Stimulated activated naive B cell treated with anti-CD40 and anti-IgM and Interleukin-4, amounts not matched to agents 10 μg/mL and 1 μg/mL and 100 μg/mL, for 72 hours (primary cell): Measurements from ENCODE around the gene PNPLA2.

ENCODE experiments used
- ATAC-seq, 2 donors: fragments of 150-1000 bp; cut with Tn5 transposase; replicated peaks; 2 replicates each; pipeline ENCODE4 v1.10.0; 2021; ENCODE audit warnings: moderate library complexity in 1 of 2
- DNase-seq: peaks from one replicate; pipeline ENCODE4 v3.0.0; 2021
- H3K27ac Mint-ChIP-seq: one replicate; pipeline ENCODE4 v1.8.0; 2022; ENCODE audit warnings: mild to moderate bottlenecking, mixed read lengths
- H3K27me3 Mint-ChIP-seq, 2 donors: one replicate each; pipeline ENCODE4 v1.8.0; 2022; ENCODE audit warnings: mixed read lengths in 2 of 2
- H3K36me3 Mint-ChIP-seq, 2 donors: one replicate each; pipeline ENCODE4 v1.8.0; 2022; ENCODE audit warnings: mixed read lengths in 2 of 2, mild to moderate bottlenecking in 1 of 2
- H3K4me1 Mint-ChIP-seq, 2 donors: one replicate each; pipeline ENCODE4 v1.8.0; 2022; ENCODE audit warnings: mixed read lengths in 2 of 2, mild to moderate bottlenecking in 1 of 2
- H3K4me3 Mint-ChIP-seq, 2 donors: one replicate each; pipeline ENCODE4 v1.8.0; 2022; ENCODE audit warnings: mild to moderate bottlenecking in 2 of 2, mixed read lengths in 2 of 2, moderate library complexity in 1 of 2
- H3K9me3 Mint-ChIP-seq, 2 donors: one replicate each; pipeline ENCODE4 v1.8.0; 2022; ENCODE audit warnings: mixed read lengths in 2 of 2, mild to moderate bottlenecking in 1 of 2

PNPLA2 gene

DNA sequence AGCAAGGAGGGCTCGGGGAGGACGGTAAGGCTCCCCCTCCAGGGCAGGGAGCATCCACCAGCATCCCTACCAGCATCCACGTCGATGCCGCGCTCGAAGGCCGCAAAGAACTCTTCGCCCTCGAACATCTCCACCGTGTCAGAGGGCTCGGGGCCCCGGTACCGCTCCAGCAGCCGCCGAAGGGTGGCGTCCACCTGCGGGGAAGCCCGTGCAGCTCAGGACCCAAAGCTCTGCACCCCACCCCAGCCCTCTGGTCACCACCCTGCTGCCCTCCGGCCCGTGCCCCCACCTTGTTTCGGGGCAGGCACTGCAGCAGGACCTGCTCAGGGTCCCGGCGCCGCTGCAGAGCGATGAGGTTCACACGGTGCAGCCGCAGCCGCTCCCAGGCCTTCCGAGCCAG is 18.2 kb upstream of the PNPLA2 start:
- H3K4me1 Mint-ChIP-seq, result peaks cover 13 to 35% of the 10 kb centered on the region in 2 donors
- H3K9me3 Mint-ChIP-seq, result no peaks in the 10 kb centered on the region
- DNase-seq, result no peak
- H3K4me3 Mint-ChIP-seq, result no peak overlapping the region
- H3K36me3 Mint-ChIP-seq, result peaks cover 4 to 19% of the 10 kb centered on the region in 2 donors
- H3K27me3 Mint-ChIP-seq, result no peaks in the 10 kb centered on the region
- ATAC-seq, result no peak
- H3K27ac Mint-ChIP-seq, result no peak overlapping the region

GRCh38 chr11:801097-801780 is 17.5 kb upstream of the PNPLA2 start:
- ATAC-seq, result no peak
- DNase-seq, result no peak
- H3K4me3 Mint-ChIP-seq, result peak overlapping the region; percentile 32 to 38
- no peaks in the 10 kb centered on the region for H3K9me3 Mint-ChIP-seq
- peaks cover 13 to 27% of the 10 kb centered on the region in 2 donors for H3K4me1 Mint-ChIP-seq
- H3K36me3 Mint-ChIP-seq, result peaks cover 4 to 14% of the 10 kb centered on the region in 2 donors
- H3K27me3 Mint-ChIP-seq, result no peaks in the 10 kb centered on the region
- no peak overlapping the region for H3K27ac Mint-ChIP-seq

DNA sequence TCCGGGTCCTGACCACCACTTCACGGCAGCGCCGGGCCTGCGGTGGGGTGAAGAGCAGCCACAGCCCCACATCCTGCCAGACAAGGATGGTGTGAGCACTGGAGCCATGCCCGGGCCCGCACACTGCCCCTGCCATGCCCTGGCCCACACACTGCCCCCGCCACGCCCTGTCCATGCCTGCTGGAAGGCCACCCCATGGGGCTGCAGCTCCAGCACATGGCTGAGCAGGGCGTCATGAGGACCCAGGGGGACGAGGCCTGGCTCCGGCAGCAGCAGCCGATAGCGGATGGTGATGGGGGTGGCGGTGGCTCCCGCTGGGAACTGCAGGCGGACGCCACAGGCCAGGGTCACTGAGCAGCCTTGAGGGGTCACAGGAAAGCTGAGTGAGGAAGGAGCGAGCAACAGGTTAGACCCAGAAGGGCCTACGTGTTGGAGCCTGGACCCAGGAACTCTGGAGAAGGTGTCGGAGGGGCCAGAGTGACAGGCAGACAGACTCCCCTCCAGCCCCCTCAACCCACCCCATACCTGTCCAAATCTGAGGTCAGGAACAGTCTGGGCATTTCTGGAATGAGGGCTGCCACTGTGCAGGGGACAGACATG is 16.6 kb upstream of the PNPLA2 start:
- Mint-ChIP-seq H3K4me3 (no peak overlapping the region), H3K4me1 (peaks cover 11 to 22% of the 10 kb centered on the region in 2 donors), H3K27ac (no peak overlapping the region), H3K9me3 (no peaks in the 10 kb centered on the region), H3K27me3 (no peaks in the 10 kb centered on the region), H3K36me3 (peaks cover 2 to 14% of the 10 kb centered on the region in 2 donors)
- DNase-seq (no peak), ATAC-seq (no peak)

DNA sequence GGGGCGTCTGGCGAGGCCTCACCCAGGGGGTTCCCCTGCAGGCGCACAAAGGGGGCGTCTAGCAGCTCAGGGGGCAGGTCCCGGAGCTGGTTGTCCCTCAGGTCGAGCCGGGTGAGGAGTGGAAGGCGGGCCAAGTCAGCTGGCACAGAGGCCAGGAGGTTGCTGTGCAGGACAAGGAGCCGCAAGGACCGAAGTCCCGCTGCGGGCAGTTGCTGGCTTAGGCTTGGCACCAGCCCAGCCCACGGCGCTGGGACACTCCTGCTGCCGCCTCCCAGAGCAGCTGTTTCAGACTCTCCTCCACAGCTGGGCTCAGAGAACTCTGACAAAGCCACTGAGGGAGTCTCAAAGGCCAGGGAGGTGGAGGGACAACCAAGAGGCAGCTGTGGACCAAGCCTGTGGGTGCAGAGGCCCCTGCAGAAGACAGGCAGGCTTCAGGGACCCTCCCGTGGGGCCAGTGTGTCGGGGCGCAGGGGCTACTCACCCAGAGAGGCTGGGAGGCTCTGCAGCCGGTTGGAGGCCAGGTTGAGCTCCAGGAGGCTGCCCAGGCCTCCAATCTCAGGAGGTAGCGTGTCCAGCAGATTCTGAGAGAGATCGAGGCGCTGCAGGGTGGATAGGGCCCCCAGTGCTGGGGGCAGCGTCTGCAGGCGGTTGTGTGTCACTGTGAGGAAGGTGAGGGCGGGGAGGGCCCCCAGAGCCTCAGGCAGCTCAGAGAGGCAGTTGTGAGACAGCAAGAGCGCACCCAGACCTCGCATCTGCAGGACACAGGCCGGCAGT is 15.8 kb upstream of the PNPLA2 start:
- H3K4me3 Mint-ChIP-seq, result peak overlapping the region in 1 of 2 donors; percentile 25
- ATAC-seq (no peak), DNase-seq (no peak)
- H3K9me3 Mint-ChIP-seq, result no peaks in the 10 kb centered on the region
- peaks cover 12 to 24% of the 10 kb centered on the region in 2 donors for H3K4me1 Mint-ChIP-seq
- no peaks in the 10 kb centered on the region for H3K27me3 Mint-ChIP-seq
- peaks cover 2 to 16% of the 10 kb centered on the region in 2 donors for H3K36me3 Mint-ChIP-seq
- H3K27ac Mint-ChIP-seq, result no peak overlapping the region

- H3K4me1 Mint-ChIP-seq, result peaks cover 13 to 29% of the 10 kb centered on the region in 2 donors
- H3K36me3 Mint-ChIP-seq, result peaks cover 2 to 18% of the 10 kb centered on the region in 2 donors
- ATAC-seq, result no peak
- H3K27me3 Mint-ChIP-seq, result no peaks in the 10 kb centered on the region
- H3K4me3 Mint-ChIP-seq, result peak overlapping the region in 1 of 2 donors; percentile 82
- no peak for DNase-seq
- H3K27ac Mint-ChIP-seq, result no peak overlapping the region
- no peaks in the 10 kb centered on the region for H3K9me3 Mint-ChIP-seq
These were observed 15.3 kb upstream of the PNPLA2 start for GRCh38 chr11:803467-803742.

DNA sequence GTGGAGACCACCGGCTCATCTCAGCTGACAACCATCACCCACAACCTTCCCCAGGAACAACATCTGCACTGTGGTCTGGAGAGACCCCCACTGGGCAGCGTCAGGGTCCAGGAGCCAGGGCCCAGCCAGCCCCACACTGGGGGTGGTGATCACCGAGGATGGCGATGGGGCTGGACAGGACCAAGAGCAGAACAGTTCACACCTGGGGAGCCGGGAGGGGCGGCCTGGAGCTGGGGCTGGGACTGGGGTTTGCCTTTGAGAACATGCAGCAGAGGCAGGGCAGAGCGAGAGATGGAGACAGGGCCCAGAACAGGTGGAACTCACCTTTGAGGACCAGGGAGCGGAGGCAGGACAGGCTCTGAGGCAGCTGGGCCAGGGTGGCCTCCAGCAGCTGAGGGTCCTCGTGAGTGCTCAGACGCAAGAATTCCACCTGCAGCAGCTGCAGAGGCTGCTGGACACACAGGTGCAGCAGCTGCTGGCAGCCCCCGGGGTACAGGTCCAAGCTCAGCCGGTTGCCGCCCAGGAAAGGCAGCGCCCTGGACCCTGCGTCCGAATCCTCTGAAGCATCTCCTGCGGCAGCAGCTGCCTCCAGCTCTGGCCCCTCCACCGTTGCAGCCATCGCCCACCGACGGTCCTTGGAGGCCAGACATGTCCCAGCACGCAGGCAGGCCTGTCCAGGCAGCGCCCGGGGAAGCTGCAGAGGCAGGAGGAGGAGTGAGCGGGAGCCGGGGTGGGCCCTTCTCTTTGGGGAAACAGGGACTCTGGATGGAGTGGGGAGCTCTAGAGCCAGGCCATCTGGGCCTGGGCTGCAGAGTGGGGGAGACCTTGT is 14.7 kb upstream of the PNPLA2 start:
- no peak for ATAC-seq
- H3K27me3 Mint-ChIP-seq, result no peaks in the 10 kb centered on the region
- peak overlapping the region; percentile 37 for H3K27ac Mint-ChIP-seq

GRCh38 chr11:804599-804964 is 14.1 kb upstream of the PNPLA2 start:
- H3K36me3 Mint-ChIP-seq, result peaks cover 5 to 22% of the 10 kb centered on the region in 2 donors
- H3K4me3 Mint-ChIP-seq, result peak overlapping the region; percentile 82 to 83
- DNase-seq, result no peak
- peak overlapping the region; percentile 47 for H3K27ac Mint-ChIP-seq
- H3K4me1 Mint-ChIP-seq, result peaks cover 16 to 36% of the 10 kb centered on the region in 2 donors
- no peaks in the 10 kb centered on the region for H3K27me3 Mint-ChIP-seq
- no peaks in the 10 kb centered on the region for H3K9me3 Mint-ChIP-seq
- no peak for ATAC-seq

More for the DNA sequence above, 14.7 kb upstream of the PNPLA2 start:
- Mint-ChIP-seq H3K4me1 (peaks cover 15 to 35% of the 10 kb centered on the region in 2 donors), H3K9me3 (no peaks in the 10 kb centered on the region), H3K36me3 (peaks cover 2 to 21% of the 10 kb centered on the region in 2 donors), H3K4me3 (peak overlapping the region; percentile 82 to 83)
- no peak for DNase-seq

DNA sequence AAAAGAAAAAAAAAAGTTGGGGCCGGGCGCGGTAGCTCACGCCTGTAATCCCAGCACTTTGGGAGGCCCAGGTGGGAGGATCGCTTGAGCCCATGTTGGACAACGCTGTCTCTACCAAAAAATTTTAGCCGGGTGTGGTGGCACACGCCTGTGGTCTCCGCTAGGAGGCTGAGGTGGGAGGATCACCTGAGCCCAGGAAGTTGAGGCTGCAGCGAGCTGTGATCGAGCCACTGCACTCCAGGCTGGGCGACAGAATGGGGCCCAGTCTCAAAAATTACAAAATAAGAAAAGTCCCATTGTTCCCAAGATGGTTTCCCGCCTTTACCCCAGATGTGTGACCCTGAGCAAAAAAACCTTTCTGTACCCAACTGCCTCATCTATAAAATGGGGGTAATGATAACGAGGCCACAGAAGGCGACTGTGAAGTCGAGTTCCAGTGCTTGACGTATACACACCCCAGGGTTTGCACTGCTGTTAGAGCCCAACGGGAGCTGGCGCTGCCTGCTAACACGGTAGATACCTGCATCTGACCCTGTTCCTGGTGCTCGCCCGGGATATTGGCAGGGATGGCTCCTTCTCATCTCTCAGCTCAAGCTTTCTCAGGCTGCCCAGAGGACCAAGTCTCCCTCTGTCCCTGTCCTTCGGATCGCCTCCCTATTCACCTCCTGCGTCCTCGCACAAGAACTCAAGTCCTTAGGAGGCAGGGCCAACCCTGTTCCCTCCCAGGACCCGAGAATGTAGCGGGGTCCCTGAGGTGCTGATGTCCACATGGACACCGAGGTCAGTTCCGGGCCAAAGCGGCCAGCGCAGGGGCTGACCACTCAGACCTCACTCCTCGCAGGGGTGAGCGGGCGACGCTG is 10.1 kb upstream of the PNPLA2 start:
- peaks cover 37 to 59% of the 10 kb centered on the region in 2 donors for H3K4me1 Mint-ChIP-seq

GRCh38 chr11:809287-810039 is 9.3 kb upstream of the PNPLA2 start, which contains the start of gene RPLP2:
Gene RPLP2, plus strand, starts transcription at chr11:809967. Its CDS starts 268 bp downstream, at chr11:810235.
- Mint-ChIP-seq H3K27me3 (no peaks in the 10 kb centered on the region), H3K9me3 (no peaks in the 10 kb centered on the region), H3K4me1 (peaks cover 36 to 51% of the 10 kb centered on the region in 2 donors), H3K36me3 (peaks cover 31 to 46% of the 10 kb centered on the region in 2 donors), H3K4me3 (peak within 1 kb of the TSS; percentile 91 to 97), H3K27ac (peak within 1 kb of the TSS; percentile 99)
- ATAC-seq, result peak; percentile 85 to 88
- DNase-seq, result peak; percentile 96

More for the DNA sequence above, 10.1 kb upstream of the PNPLA2 start:
- DNase-seq (no peak), ATAC-seq (peak in 1 of 2 donors; percentile 0)
- Mint-ChIP-seq H3K9me3 (no peaks in the 10 kb centered on the region), H3K27ac (peak overlapping the region; percentile 99), H3K27me3 (no peaks in the 10 kb centered on the region), H3K36me3 (peaks cover 28 to 41% of the 10 kb centered on the region in 2 donors), H3K4me3 (peak overlapping the region; percentile 91 to 97)

DNA sequence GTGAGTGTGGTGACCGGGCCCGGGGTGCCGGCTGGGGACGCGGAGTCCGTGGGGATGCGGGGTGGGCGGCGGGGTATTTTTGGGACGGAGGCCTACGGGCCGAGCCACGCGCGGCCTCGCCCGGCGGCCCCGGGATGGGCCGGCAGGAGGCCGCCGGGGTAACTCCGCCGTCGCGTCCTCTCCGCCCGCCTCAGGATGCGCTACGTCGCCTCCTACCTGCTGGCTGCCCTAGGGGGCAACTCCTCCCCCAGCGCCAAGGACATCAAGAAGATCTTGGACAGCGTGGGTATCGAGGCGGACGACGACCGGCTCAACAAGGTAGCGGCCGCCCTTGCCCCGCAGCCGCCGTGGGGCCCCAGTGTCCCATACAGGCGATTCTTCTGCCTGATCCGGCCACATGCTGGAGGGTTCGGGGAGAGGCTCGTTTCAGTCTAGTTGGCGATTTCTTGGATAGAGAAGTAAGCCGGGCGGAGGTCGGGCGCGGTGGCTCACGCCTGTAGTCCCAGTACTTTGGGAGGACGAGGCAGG is 8.6 kb upstream of the PNPLA2 start:
- no peak for DNase-seq
- H3K36me3 Mint-ChIP-seq, result peaks cover 31 to 46% of the 10 kb centered on the region in 2 donors
- peaks cover 33 to 49% of the 10 kb centered on the region in 2 donors for H3K4me1 Mint-ChIP-seq
- peak; percentile 7 to 12 for ATAC-seq
- H3K27me3 Mint-ChIP-seq, result no peaks in the 10 kb centered on the region
- peak overlapping the region; percentile 99 for H3K27ac Mint-ChIP-seq
- H3K9me3 Mint-ChIP-seq, result no peaks in the 10 kb centered on the region
- H3K4me3 Mint-ChIP-seq, result peak overlapping the region; percentile 91 to 97

GRCh38 chr11:811446-812245 is 7.1 kb upstream of the PNPLA2 start:
- H3K9me3 Mint-ChIP-seq, result no peaks in the 10 kb centered on the region
- H3K27me3 Mint-ChIP-seq, result no peaks in the 10 kb centered on the region
- peaks cover 32 to 49% of the 10 kb centered on the region in 2 donors for H3K4me1 Mint-ChIP-seq
- ATAC-seq (no peak), DNase-seq (no peak)
- H3K4me3 Mint-ChIP-seq, result peak overlapping the region; percentile 91 to 97
- H3K27ac Mint-ChIP-seq, result peak overlapping the region; percentile 98
- peaks cover 32 to 49% of the 10 kb centered on the region in 2 donors for H3K36me3 Mint-ChIP-seq

- no peak for ATAC-seq
- Mint-ChIP-seq H3K4me3 (peak overlapping the region; percentile 91 to 97), H3K36me3 (peaks cover 32 to 49% of the 10 kb centered on the region in 2 donors), H3K27ac (peak overlapping the region; percentile 98), H3K9me3 (no peaks in the 10 kb centered on the region), H3K27me3 (no peaks in the 10 kb centered on the region), H3K4me1 (peaks cover 32 to 47% of the 10 kb centered on the region in 2 donors)
- DNase-seq, result no peak
These were observed 6.3 kb upstream of the PNPLA2 start for GRCh38 chr11:812390-812789.
